ENCODE data around the gene IRF8.

The IRF8 gene

DNA sequence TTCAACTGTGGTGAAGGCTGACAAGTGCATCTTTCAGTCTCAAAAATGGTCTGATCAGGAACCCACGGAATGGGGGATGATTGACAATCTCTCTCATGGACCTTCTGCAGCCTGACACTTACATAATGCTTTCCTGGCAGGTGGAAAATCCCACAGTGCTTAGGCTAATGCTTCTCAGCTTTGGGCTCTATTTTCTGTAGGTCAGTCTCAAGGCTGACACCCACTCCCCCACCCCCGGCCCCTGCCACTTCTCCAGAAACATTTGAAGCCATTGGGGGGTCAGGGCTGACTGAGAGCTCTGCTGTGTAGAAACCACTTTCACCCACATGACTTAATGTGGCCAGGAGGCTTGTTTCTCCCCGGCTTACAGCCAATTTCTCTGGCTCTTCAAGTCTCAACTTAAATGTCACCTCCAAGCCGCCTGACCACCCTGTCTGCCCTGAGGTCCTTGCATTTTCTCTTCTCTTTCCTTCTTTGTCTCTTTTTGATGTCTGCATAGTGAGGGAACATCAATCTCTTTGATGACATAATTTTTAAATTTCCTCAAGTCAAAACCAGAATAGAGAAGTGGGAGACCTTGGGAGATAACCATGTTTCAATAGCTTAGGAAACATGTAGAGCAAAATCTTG, 16.7 kb upstream of the IRF8 start:
- DNase-seq (ENCODE audit: low read depth), result no peak
- TF ChIP-seq, protein P1, sequence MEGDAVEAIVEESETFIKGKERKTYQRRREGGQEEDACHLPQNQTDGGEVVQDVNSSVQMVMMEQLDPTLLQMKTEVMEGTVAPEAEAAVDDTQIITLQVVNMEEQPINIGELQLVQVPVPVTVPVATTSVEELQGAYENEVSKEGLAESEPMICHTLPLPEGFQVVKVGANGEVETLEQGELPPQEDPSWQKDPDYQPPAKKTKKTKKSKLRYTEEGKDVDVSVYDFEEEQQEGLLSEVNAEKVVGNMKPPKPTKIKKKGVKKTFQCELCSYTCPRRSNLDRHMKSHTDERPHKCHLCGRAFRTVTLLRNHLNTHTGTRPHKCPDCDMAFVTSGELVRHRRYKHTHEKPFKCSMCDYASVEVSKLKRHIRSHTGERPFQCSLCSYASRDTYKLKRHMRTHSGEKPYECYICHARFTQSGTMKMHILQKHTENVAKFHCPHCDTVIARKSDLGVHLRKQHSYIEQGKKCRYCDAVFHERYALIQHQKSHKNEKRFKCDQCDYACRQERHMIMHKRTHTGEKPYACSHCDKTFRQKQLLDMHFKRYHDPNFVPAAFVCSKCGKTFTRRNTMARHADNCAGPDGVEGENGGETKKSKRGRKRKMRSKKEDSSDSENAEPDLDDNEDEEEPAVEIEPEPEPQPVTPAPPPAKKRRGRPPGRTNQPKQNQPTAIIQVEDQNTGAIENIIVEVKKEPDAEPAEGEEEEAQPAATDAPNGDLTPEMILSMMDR (IDR thresholded peaks at IDR 0.05; ENCODE audit: control insufficient read depth, insufficient read depth, low read depth, low read length, missing control alignments), result no peak
- H3K4me3 ChIP-seq (ENCODE audit: control insufficient read depth, low read depth, low read length), result no peak overlapping the region

DNA sequence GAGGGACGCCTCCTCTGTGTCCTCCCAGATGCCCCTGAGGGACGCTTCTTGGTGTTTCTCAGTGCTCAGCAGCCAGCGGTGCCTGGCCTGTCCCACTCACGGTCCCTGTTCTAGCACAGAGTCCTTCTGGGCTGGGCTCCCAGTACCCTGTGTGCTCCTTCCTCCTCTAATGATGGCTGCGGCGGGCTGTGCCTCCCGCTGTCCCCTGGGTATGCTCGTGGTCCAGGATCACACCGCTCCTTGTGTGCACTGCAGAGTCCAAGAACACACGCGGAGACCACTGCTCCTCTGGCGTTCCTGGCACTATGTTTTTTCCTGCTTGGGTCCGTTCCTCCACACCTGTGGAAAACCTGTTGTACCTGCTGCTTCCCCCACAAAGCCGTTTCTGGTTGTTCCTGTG, 15.1 kb upstream of the IRF8 start:
- DNase-seq (ENCODE audit: low read depth), result no peak
- H3K4me3 ChIP-seq (ENCODE audit: control insufficient read depth, low read depth, low read length), result no peak overlapping the region
- TF ChIP-seq, protein P1 (IDR thresholded peaks at IDR 0.05; ENCODE audit: control insufficient read depth, insufficient read depth, low read depth, low read length, missing control alignments), result no peak

DNA sequence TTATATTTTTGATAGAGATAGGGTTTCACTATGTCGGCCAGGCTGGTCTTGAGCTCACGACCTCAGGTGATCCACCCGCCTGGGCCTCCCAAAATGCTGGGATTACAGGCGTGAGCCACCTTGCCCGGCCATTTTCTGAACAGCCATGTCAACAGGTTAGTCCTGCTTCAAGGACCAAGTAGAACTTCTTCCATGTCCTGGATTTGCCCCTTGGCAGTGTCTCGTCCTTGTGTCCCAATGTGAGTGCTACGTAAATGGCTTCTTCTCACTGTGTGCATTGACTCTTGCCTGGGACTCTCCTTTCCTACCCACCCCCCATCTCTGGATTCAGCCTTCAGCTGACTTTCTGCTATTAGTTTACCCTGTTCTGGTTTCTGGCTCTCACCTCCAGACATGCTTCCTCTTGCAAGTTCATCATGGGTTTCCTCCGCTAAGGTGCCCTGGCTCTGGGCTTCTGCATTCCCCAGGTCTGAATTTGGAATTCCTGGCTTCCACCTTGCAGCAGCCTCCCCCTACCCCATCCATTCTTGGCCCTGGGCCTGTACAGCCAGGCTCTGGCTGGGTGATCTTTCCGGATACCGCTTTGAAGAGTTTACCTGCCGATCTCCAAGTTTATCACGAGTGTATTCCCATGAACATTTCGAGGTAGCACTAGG, 14.0 kb upstream of the IRF8 start:
- H3K4me3 ChIP-seq (ENCODE audit: control insufficient read depth, low read depth, low read length), result no peak overlapping the region
- TF ChIP-seq, protein P1 (IDR thresholded peaks at IDR 0.05; ENCODE audit: control insufficient read depth, insufficient read depth, low read depth, low read length, missing control alignments), result no peak
- no peak for DNase-seq (ENCODE audit: low read depth)

DNA sequence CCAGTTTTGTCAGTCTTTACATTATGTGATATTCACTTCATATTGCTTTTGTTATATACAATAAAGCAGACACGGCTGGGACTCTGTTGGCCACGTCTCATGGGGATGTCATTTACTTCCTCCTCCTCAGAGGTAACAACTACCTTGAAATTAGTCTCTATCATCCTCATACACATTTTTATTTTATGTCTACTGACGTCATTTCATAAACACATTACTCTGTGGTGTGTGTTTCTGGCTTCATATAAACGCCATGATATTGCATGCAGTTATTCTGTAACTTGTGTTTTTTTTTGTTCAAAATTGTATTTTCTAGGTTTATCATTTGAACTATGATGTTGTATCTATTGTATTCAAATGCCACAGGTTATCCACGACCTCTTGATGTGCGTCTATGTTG, 13.4 kb upstream of the IRF8 start:
- no peak overlapping the region for H3K4me3 ChIP-seq (ENCODE audit: control insufficient read depth, low read depth, low read length)
- no peak for DNase-seq (ENCODE audit: low read depth)
- TF ChIP-seq, protein P1 (IDR thresholded peaks at IDR 0.05; ENCODE audit: control insufficient read depth, insufficient read depth, low read depth, low read length, missing control alignments), result no peak

DNA sequence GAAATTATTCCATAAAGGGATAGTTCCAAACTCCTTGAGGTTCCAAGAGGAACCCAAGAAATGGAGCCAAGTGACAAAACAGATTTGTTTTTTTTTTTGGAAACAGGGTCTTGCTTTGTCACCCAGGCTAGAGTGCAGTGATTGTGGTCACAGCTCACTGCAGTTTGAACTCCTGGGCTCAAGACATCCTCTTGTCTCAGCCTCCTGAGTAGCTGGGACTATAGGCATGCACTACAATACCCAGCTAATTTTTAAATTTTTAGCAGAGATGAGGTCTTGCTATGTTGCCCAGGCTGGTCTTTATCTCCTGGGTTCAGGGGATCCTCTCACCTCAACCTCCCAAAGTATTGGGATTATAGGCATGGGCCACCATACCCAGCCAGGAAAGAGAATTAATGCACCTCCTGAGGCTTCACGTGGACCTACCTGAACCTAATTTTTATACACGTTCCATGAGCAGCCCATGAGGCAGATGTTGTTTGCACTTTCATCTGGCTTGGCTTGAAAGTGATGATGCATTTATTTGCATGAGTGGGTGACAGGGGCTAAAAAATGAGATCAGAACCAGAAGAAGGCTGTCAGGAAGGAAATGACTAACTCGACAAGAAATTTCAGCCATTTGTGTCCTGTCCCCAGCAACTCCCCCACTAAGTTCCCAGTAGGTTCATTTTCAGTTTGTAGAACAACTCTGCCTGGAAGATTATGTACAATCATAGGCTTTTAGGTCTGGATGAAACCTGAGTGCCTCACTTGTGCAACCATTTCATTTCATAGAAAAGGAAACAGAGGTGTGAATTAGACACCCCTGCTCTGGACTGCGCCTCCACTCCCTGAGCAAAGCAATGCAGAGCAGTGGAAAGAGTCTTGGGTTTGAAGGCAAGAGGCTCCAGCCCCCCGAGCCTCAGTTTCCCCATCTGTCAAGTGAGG, 10.3 kb upstream of the IRF8 start:
- no peak overlapping the region for H3K4me3 ChIP-seq (ENCODE audit: control insufficient read depth, low read depth, low read length)
- no peak for DNase-seq (ENCODE audit: low read depth)
- TF ChIP-seq, protein P1 (IDR thresholded peaks at IDR 0.05; ENCODE audit: control insufficient read depth, insufficient read depth, low read depth, low read length, missing control alignments), result no peak

DNA sequence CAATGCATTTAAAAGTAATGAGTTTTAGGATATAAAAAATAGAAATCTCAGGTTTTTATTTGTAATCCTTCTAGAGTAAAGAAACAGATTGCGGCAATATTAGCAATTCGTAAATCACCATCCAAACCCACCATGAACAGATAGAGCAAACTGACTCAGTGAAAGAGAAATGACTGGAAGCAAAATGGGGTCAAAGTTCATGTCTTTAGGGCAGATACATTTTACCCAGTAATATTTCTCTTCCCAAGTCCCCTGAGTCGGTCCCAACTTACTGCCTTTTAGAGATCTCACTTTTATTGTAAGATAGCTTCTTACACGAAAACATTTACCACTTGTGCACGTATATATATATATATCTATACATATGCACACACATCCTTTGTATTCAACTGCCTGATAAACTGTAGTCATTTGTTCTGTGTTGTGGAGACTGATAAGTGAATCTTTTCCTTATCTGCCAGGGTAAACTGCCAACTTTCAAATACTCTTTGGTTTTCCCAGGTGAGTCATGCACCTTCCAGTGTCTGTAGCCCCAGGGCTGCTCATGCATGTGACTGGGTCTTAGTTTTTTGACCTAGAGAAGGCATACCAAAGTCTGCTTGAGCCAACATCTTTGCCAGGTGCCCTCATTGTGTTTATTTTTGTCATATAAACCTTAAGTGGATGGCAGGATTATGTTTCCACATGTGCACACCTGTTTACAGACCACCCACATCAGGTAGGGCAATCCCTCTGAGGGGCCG, 7.8 kb upstream of the IRF8 start:
- TF ChIP-seq, protein P1 (IDR thresholded peaks at IDR 0.05; ENCODE audit: control insufficient read depth, insufficient read depth, low read depth, low read length, missing control alignments), result no peak
- H3K4me3 ChIP-seq (ENCODE audit: control insufficient read depth, low read depth, low read length), result no peak overlapping the region
- no peak for DNase-seq (ENCODE audit: low read depth)
